ENCODE results near the gene SLAMF8.

SLAMF8 gene

DNA sequence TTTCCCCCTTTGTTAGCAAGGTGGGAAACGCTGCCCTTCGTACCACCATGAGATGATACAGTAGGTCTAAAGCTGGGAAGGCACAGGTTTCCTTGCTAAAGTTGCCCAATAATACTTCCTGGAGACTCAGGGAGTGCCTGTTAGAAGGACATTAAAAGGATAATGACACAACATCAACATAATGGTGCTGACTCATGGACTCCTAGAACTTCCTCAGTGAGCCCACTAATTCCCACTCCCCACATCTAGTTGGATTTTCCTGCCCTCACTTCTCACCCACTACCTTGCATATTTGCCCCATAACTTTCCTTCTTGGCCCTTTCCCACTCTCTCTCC lies 55.8 kb downstream of the SLAMF8 start:
- TF ChIP-seq FOXP2 (optimal IDR thresholded peaks at IDR 0.05; ENCODE audit: borderline replicate concordance, extremely low read depth, extremely low read length, insufficient read depth), result no peak
- no peak for TF ChIP-seq SIN3A (IDR thresholded peaks at IDR 0.05; ENCODE audit: borderline replicate concordance, insufficient read depth, low read length)
- no peak for TF ChIP-seq TAF1 (IDR thresholded peaks at IDR 0.05; ENCODE audit: borderline replicate concordance, insufficient read depth, low read length)
- TF ChIP-seq, protein P1, sequence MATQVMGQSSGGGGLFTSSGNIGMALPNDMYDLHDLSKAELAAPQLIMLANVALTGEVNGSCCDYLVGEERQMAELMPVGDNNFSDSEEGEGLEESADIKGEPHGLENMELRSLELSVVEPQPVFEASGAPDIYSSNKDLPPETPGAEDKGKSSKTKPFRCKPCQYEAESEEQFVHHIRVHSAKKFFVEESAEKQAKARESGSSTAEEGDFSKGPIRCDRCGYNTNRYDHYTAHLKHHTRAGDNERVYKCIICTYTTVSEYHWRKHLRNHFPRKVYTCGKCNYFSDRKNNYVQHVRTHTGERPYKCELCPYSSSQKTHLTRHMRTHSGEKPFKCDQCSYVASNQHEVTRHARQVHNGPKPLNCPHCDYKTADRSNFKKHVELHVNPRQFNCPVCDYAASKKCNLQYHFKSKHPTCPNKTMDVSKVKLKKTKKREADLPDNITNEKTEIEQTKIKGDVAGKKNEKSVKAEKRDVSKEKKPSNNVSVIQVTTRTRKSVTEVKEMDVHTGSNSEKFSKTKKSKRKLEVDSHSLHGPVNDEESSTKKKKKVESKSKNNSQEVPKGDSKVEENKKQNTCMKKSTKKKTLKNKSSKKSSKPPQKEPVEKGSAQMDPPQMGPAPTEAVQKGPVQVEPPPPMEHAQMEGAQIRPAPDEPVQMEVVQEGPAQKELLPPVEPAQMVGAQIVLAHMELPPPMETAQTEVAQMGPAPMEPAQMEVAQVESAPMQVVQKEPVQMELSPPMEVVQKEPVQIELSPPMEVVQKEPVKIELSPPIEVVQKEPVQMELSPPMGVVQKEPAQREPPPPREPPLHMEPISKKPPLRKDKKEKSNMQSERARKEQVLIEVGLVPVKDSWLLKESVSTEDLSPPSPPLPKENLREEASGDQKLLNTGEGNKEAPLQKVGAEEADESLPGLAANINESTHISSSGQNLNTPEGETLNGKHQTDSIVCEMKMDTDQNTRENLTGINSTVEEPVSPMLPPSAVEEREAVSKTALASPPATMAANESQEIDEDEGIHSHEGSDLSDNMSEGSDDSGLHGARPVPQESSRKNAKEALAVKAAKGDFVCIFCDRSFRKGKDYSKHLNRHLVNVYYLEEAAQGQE (IDR thresholded peaks at IDR 0.05; ENCODE audit: insufficient read depth in 1 of 2, low read depth in 2 of 2, low read length in 2 of 2), result no peak
- TF ChIP-seq POLR2AphosphoS5 (IDR thresholded peaks at IDR 0.05; ENCODE audit: low read depth, low read length), result no peak

DNA sequence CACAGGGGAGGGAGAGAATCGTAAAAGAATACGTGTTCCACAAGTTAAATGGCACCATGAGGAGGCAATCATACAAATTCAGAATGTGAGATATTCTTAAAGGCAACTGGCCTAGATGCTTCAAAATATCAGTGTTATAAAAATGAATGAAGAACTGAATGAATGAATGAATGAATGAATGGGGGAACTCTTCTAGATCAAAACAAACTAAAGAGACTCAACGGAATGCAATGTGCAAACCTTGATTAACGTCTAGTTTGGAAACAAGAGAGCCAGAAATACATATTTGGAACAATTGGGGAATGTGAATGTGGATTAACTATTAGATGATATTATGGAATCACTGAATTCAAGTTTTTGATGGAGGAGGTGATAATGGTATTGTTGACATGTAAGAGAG lies 56.5 kb downstream of the SLAMF8 start:
- TF ChIP-seq POLR2AphosphoS5 (IDR thresholded peaks at IDR 0.05; ENCODE audit: low read depth, low read length), result no peak
- no peak for TF ChIP-seq TAF1 (IDR thresholded peaks at IDR 0.05; ENCODE audit: borderline replicate concordance, insufficient read depth, low read length)
- TF ChIP-seq FOXP2 (optimal IDR thresholded peaks at IDR 0.05; ENCODE audit: borderline replicate concordance, extremely low read depth, extremely low read length, insufficient read depth), result no peak
- TF ChIP-seq, protein P1 (IDR thresholded peaks at IDR 0.05; ENCODE audit: insufficient read depth in 1 of 2, low read depth in 2 of 2, low read length in 2 of 2), result no peak
- TF ChIP-seq SIN3A (IDR thresholded peaks at IDR 0.05; ENCODE audit: borderline replicate concordance, insufficient read depth, low read length), result no peak

DNA sequence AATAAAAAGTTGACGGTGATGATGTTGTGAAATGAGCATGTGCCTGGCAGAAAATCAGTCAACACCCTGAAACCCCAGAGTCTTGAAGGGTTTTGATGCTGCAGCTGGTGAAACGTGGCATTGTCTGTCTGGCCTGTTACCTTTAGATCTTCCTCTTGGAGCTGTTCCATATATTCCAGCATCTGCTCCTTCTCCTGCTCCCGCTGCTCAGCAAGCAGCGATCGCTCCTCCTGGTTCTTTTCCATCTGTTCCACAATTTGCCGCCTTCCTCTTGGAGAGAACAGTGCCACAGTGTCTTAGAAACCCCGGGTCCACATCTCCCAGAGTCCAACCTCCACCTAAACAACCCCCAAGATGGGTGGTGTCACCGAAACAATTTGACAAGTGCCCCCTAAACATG lies 57.6 kb downstream of the SLAMF8 start:
- TF ChIP-seq TAF1 (IDR thresholded peaks at IDR 0.05; ENCODE audit: borderline replicate concordance, insufficient read depth, low read length) (no peak), POLR2AphosphoS5 (IDR thresholded peaks at IDR 0.05; ENCODE audit: low read depth, low read length) (no peak), FOXP2 (optimal IDR thresholded peaks at IDR 0.05; ENCODE audit: borderline replicate concordance, extremely low read depth, extremely low read length, insufficient read depth) (no peak), SIN3A (IDR thresholded peaks at IDR 0.05; ENCODE audit: borderline replicate concordance, insufficient read depth, low read length) (no peak)
- TF ChIP-seq, protein P1 (IDR thresholded peaks at IDR 0.05; ENCODE audit: insufficient read depth in 1 of 2, low read depth in 2 of 2, low read length in 2 of 2), result no peak
